Ascending aorta (tissue), 2 donors: ENCODE measurements around the gene PLXNA4. TPM values are rescaled to one million over a fixed set of nuclear protein-coding genes. Genes with fewer than 3 reads are reported as not detected.

Experiments used
- DNase-seq, 2 donors: peaks; one replicate each; pipeline ENCODE4 v3.0.0-alpha.2; 2019; ENCODE audit warnings: low spot score in 2 of 2
- H3K27ac ChIP-seq, 2 donors: fragments of 200-600 bp; sonication (generic); one replicate each; pipeline ENCODE4 v1.5.1; 2016 to 2017; ENCODE audit warnings: mild to moderate bottlenecking in 1 of 2
- H3K27me3 ChIP-seq: fragments of 200-600 bp; sonication (generic); one replicate; pipeline ENCODE4 v1.5.1; 2017
- H3K36me3 ChIP-seq, 2 donors: fragments of 200-600 bp; sonication (generic); one replicate each; pipeline ENCODE4 v1.5.1; 2016
- H3K4me1 ChIP-seq, 2 donors: fragments of 200-600 bp; sonication (generic); one replicate each; pipeline ENCODE4 v1.5.1; 2016 to 2017; ENCODE audit warnings: mild to moderate bottlenecking in 1 of 2
- H3K4me3 ChIP-seq, 2 donors: fragments of 200-600 bp; sonication (generic); one replicate each; pipeline ENCODE4 v1.5.1; 2016 to 2017; ENCODE audit warnings: mild to moderate bottlenecking in 1 of 2
- H3K9me3 ChIP-seq, 2 donors: fragments of 200-600 bp; sonication (generic); one replicate each; pipeline ENCODE4 v1.5.1; 2016
- CTCF ChIP-seq, 3 experiments: fragments of 200-600 bp in 2 of 3; fragments of 450-650 bp in 1 of 3; sonication (generic) in 2 of 3; IDR thresholded peaks; one replicate each; pipeline ENCODE4 v1.5.1; 2016 to 2019; ENCODE audit warnings: antibody characterized with exemption in 3 of 3, mild to moderate bottlenecking in 1 of 3, moderate library complexity in 1 of 3
- intact Hi-C: fragments of 100-400 bp; cut with DNase I; formaldehyde crosslinking; loops from one replicate; pipeline ENCODE4 v1.15.1; 2023
- total RNA-seq: library from RNA; depleted of rRNA; stranded (reverse); fragments of >200 nt; gene quantifications from one replicate; pipeline ENCODE4 v1.1.0, GENCODE V29; 2016

Gene PLXNA4
- total RNA-seq, 1 donor from 2014 or later: 27.1 TPM

- no peak for TF ChIP-seq CTCF (IDR thresholded peaks at IDR 0.05)
- intact Hi-C loops: no loop called here
- Histone ChIP-seq H3K36me3 (no peaks in the 10 kb centered on the region), H3K27me3 (no peaks in the 10 kb centered on the region), H3K9me3 (no peaks in the 10 kb centered on the region), H3K4me3 (no peak overlapping the region), H3K27ac (no peak overlapping the region), H3K4me1 (peaks cover 0 to 2% of the 10 kb centered on the region in 2 donors)
- DNase-seq: no peak
Observed at GRCh38 chr7:132568962-132569361, 7.3 kb downstream of the PLXNA4 start.

- no peaks in the 10 kb centered on the region for H3K4me1 ChIP-seq
- no peaks in the 10 kb centered on the region for H3K9me3 ChIP-seq
- no peak for DNase-seq
- intact Hi-C loops: no loop called here
- H3K36me3 ChIP-seq: no peaks in the 10 kb centered on the region
- TF ChIP-seq CTCF (IDR thresholded peaks at IDR 0.05): no peak
- H3K4me3 ChIP-seq: no peak overlapping the region
- no peaks in the 10 kb centered on the region for H3K27me3 ChIP-seq
- no peak overlapping the region for H3K27ac ChIP-seq
Observed at GRCh38 chr7:132565885-132566284, 10.4 kb downstream of the PLXNA4 start.

- H3K27ac ChIP-seq: no peak overlapping the region
- H3K36me3 ChIP-seq: no peaks in the 10 kb centered on the region
- H3K9me3 ChIP-seq: no peaks in the 10 kb centered on the region
- intact Hi-C loops: no loop called here
- no peak overlapping the region for H3K4me3 ChIP-seq
- no peaks in the 10 kb centered on the region for H3K4me1 ChIP-seq
- no peak for TF ChIP-seq CTCF (IDR thresholded peaks at IDR 0.05)
- no peak for DNase-seq
- H3K27me3 ChIP-seq: no peaks in the 10 kb centered on the region
Observed at GRCh38 chr7:132565441-132565840, 10.8 kb downstream of the PLXNA4 start.

GRCh38 chr7:132564849-132565248 is 11.4 kb downstream of the PLXNA4 start:
- no peak for DNase-seq
- H3K4me3 ChIP-seq: no peak overlapping the region
- no peak for TF ChIP-seq CTCF (IDR thresholded peaks at IDR 0.05)
- intact Hi-C loops: no loop called here
- no peaks in the 10 kb centered on the region for H3K9me3 ChIP-seq
- no peaks in the 10 kb centered on the region for H3K4me1 ChIP-seq
- no peak overlapping the region for H3K27ac ChIP-seq
- no peaks in the 10 kb centered on the region for H3K27me3 ChIP-seq
- H3K36me3 ChIP-seq: no peaks in the 10 kb centered on the region

- Histone ChIP-seq H3K4me3 (no peak overlapping the region), H3K36me3 (no peaks in the 10 kb centered on the region), H3K27ac (no peak overlapping the region), H3K27me3 (no peaks in the 10 kb centered on the region), H3K4me1 (no peaks in the 10 kb centered on the region), H3K9me3 (no peaks in the 10 kb centered on the region)
- no peak for TF ChIP-seq CTCF (IDR thresholded peaks at IDR 0.05)
- intact Hi-C loops: no loop called here
- DNase-seq: no peak
Observed at GRCh38 chr7:132564090-132564489, 12.2 kb downstream of the PLXNA4 start.

GRCh38 chr7:132562690-132563089 is 13.6 kb downstream of the PLXNA4 start:
- H3K27me3 ChIP-seq: no peaks in the 10 kb centered on the region
- no peak for TF ChIP-seq CTCF (IDR thresholded peaks at IDR 0.05)
- DNase-seq: no peak
- no peaks in the 10 kb centered on the region for H3K4me1 ChIP-seq
- H3K4me3 ChIP-seq: no peak overlapping the region
- intact Hi-C loops: no loop called here
- no peak overlapping the region for H3K27ac ChIP-seq
- no peaks in the 10 kb centered on the region for H3K36me3 ChIP-seq
- H3K9me3 ChIP-seq: no peaks in the 10 kb centered on the region
